ENCODE data around the gene CAPZA1. TPM values are rescaled to one million over a fixed set of nuclear protein-coding genes. Genes with fewer than 3 reads are reported as not detected.
A peak's percentile ranks its signal among the peaks of the same experiment; 100 is the strongest.

CAPZA1 gene
- total and polyA plus RNA-seq, 2 of the 8 experiments (the other 6 are each of a cell fraction or from before 2014, with no cell fraction given), result 48.9 to 107 TPM

GRCh38 chr1:112674986-112675727, 55.5 kb downstream of the CAPZA1 start:
- Histone ChIP-seq H4K5ac (ENCODE audit: insufficient read length, low read depth, low read length) (peak overlapping the region; percentile 65), H3K18ac (ENCODE audit: extremely low read depth, low read length) (peak overlapping the region; percentile 79), H3K4me1 (replicated peaks in 1 of 4; ENCODE audit: control insufficient read depth in 3 of 4, insufficient read depth in 4 of 4, low read length in 3 of 4) (peaks cover 2 to 14% (median 10%) of the 10 kb centered on the region in 4 experiments; a peak in 5 of 7 replicates), H3K4ac (replicated peaks; ENCODE audit: insufficient read length, low read depth, low read length) (no peak overlapping the region), H2AK5ac (ENCODE audit: low read depth, low read length) (peak overlapping the region; percentile 92; the same call in 1 of the 2 replicates), H3K23me2 (ENCODE audit: low read depth, low read length) (peaks cover 10% of the 10 kb centered on the region; the same call in 1 of the 2 replicates), H3K14ac (ENCODE audit: insufficient read length) (no peak overlapping the region), H3K9me3 (ENCODE audit: insufficient read depth in 2 of 2, low read depth in 1 of 2, low read length in 1 of 2) (no peaks in the 10 kb centered on the region), H3K9ac (replicated peaks in 1 of 4; ENCODE audit: extremely low read depth in 1 of 4, low read depth in 3 of 4, low read length in 3 of 4) (peak overlapping the region; percentile 83 to 94 (median 88)), H2BK120ac (replicated peaks; ENCODE audit: low read depth, low read length) (no peak overlapping the region), H3K23ac (ENCODE audit: insufficient read length) (no peak overlapping the region), H2BK5ac (ENCODE audit: low read depth, low read length) (peak overlapping the region; percentile 86; the same call in 1 of the 2 replicates), H3K79me1 (ENCODE audit: low read depth, low read length) (no peaks in the 10 kb centered on the region), H4K8ac (ENCODE audit: extremely low read depth, insufficient read depth, low read length) (peak overlapping the region; percentile 66), H2AFZ (ENCODE audit: low read length) (peak overlapping the region; percentile 48; the same call in 1 of the 2 replicates), H3K79me2 (ENCODE audit: control insufficient read depth in 1 of 2, insufficient read depth in 2 of 2, low read length in 2 of 2) (peaks cover 0 to 35% of the 10 kb centered on the region in 2 experiments; a peak in 3 of 4 replicates), H3K27me3 (replicated peaks in 1 of 4; ENCODE audit: control insufficient read depth in 3 of 4, extremely low read depth in 1 of 4, insufficient read depth in 3 of 4, low read length in 3 of 4) (peaks cover 0 to 2% (median 0%) of the 10 kb centered on the region in 4 experiments; a peak in 2 of 7 replicates), H2BK20ac (ENCODE audit: low read length) (peak overlapping the region; percentile 72; the same call in 1 of the 2 replicates), H2BK12ac (ENCODE audit: low read depth, low read length) (0 out of 2 replicates have a peak overlapping the region, but pooled peaks have one; percentile 51), H4K91ac (replicated peaks; ENCODE audit: insufficient read length, low read length) (peak overlapping the region; percentile 25), H3K4me3 (ENCODE audit: extremely low read depth in 1 of 4, insufficient read depth in 2 of 4, low read depth in 3 of 4, low read length in 4 of 4) (peak overlapping the region; percentile 85 to 92 (median 90)), H3K56ac (replicated peaks; ENCODE audit: insufficient read length, low read depth, low read length) (peak overlapping the region; percentile 5), H3K4me2 (ENCODE audit: insufficient read depth in 1 of 2, low read depth in 2 of 2, low read length in 2 of 2) (peak overlapping the region; percentile 74 to 92), H3K27ac (ENCODE audit: low read depth, low read length) (peak overlapping the region; percentile 74), H4K20me1 (replicated peaks in 1 of 2; ENCODE audit: control insufficient read depth in 1 of 2, insufficient read depth in 2 of 2, low read length in 2 of 2) (peaks cover 0 to 5% of the 10 kb centered on the region in 2 experiments), H3K36me3 (ENCODE audit: control insufficient read depth in 2 of 4, insufficient read depth in 4 of 4, low read length in 3 of 4) (peaks cover 0 to 10% (median 0%) of the 10 kb centered on the region in 4 experiments; a peak in 1 of 8 replicates), H2BK15ac (ENCODE audit: low read length) (0 out of 2 replicates have a peak overlapping the region, but pooled peaks have one; percentile 63)
- FAIRE-seq, result no peak
- WGBS, 2 experiments (ENCODE audit: extremely low coverage in 1 of 2, insufficient coverage in 1 of 2, insufficient read length in 1 of 2, insufficient replicate concordance in 2 of 2, low coverage in 1 of 2, low lambda C conversion rate in 2 of 2, missing lambda C conversion rate in 1 of 2), result 2% methylated on average over 56 of the region's 68 CpGs; no CpG with 5 or more reads in 1 of the 2 experiments
- POLR2A ChIA-PET (ENCODE audit: partially characterized antibody), result interaction anchor here (0.6 to 6.1 kb wide), 26 partner anchors 8 to 398 kb away, joined by 3 to 76 read pairs (median 5); partner anchors contain the start of genes CAPZA1, LRIG2, PPM1J and RHOC
- DNase-seq (ENCODE audit: low read depth in 1 of 2, low spot score in 2 of 2), result peak in 1 of 2 experiments; percentile 83
- CTCF ChIA-PET (ENCODE audit: partially characterized antibody), result interaction anchor here (0.9 to 6.3 kb wide), 8 partner anchors 11 to 209 kb away, joined by 3 to 63 read pairs (median 8); partner anchors contain the start of gene ST7L
- peak; percentile 47 for TF ChIP-seq KDM1A (IDR thresholded peaks at IDR 0.05; ENCODE audit: borderline replicate concordance, low read length)
- TF ChIP-seq TAF7 (optimal IDR thresholded peaks at IDR 0.05; ENCODE audit: borderline replicate concordance, low read depth, low read length), result peak; percentile 63
- peak; percentile 62; the same call in 1 of the 2 replicates for TF ChIP-seq CHD2 (IDR thresholded peaks at IDR 0.05; ENCODE audit: low read length)
- peak; percentile 78 for TF ChIP-seq KDM4A (IDR thresholded peaks at IDR 0.05; ENCODE audit: low read depth, low read length, severe bottlenecking)
- TF ChIP-seq PHF8 (conservative IDR thresholded peaks at IDR 0.05; ENCODE audit: low read depth, low read length), result peak; percentile 42; the same call in 1 of the 2 replicates
- TF ChIP-seq MAX (IDR thresholded peaks at IDR 0.05), result 0 out of 2 replicates have a peak, but pooled peaks have one; percentile 25
- TF ChIP-seq BACH1 (IDR thresholded peaks at IDR 0.05; ENCODE audit: low read length), result peak; percentile 10; the same call in 1 of the 2 replicates
- no peak for TF ChIP-seq CTBP2 (IDR thresholded peaks at IDR 0.05; ENCODE audit: borderline replicate concordance, insufficient read depth, insufficient read length, low read length)
- no peak for TF ChIP-seq BCL11A (IDR thresholded peaks at IDR 0.05; ENCODE audit: low read depth in 2 of 2, low read length in 2 of 2)
